GM19035 (cell line): ENCODE data around the gene CDH22.

Experiments
- ATAC-seq: cut with Tn5 transposase; IDR thresholded peaks from one replicate; pipeline ENCODE4 v1.9.1; 2021; ENCODE audit not compliant: unreplicated experiment

The CDH22 gene

GRCh38 chr20:46343348-46343974 lies 35.2 kb upstream of the CDH22 start:
- no peak for ATAC-seq

DNA sequence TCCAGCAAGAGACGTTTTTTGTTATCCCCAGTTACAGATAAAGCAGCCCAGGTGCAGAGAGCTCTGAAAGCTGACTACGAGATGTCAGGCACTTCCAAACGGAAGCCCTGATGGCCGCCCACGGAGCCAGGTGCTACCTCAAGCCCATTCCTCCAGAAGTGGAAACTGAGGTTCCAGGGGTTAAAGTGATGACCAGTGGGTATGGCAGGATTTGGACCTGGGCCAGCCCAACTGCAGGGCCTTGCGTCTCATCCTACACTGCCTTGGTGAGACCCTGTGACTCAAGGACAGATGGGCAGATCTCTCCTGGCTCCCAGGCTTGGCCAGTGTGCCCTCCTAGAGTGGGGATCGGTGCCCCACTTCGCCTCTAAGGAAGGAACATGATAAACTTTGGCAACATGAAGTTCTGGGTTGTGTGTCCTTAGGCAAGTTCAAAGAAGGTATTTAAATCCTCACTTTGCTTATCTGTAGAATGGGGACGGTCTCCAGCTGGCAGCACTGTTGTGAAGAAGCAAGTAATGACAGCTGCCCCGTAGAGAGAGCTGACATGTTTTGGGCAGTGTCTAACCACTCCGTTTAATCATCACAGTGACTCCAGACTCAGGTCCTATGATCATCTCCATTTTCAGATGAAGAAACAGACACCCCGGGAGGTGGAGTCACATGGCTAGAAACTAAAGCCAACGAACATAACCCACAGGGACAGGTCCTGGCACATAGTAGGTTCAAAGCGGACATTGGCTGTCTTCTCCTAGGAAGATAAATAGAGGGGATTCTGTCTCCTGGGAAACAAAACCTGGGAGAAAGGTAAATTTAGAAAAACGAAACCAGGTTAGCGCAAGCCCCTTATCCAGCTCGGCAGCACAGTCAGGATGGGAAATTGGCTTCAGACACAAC lies 34.4 kb upstream of the CDH22 start:
- ATAC-seq, result no peak

GRCh38 chr20:46342010-46342378 lies 33.7 kb upstream of the CDH22 start:
- ATAC-seq, result no peak

GRCh38 chr20:46341074-46342009 lies 33.0 kb upstream of the CDH22 start:
- ATAC-seq, result no peak

DNA sequence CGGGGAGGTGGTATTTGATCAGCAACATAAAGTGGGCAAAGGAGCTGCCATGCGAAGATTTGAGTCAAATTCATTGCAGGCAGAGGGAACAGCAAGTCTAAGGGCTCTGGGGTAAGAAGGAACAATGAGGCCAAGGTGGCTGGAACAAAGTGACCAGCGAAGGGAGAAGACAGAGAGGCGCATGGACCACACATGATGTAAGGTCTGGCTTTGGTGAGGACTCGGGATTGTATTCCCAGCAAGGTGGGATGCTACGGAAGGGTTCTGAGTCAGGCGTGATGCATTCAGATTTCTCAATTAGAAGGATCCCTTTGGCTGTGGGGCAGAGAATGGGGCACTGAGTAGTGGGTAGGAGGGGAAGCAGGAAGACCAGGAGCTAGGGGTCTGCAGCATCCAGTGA lies 30.7 kb upstream of the CDH22 start:
- no peak for ATAC-seq

DNA sequence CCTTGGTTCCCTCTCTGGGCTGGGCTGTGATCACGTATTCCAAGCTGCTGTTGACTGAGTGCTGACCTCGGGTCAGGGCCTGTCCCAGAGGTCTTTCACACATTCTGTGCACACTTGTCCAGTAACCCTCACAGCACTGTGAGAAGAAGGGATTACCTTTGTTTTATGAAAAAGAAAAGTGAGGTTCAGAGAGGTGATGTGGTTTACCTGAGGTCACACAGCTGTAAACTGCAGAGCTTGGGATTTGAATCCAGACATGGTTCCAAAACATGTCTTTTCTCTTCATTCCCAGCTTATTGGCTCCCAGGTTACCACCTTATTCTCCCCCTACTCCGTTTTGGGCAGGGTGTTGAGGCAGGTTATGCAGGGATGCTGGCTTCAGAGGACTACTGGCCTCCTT lies 28.4 kb upstream of the CDH22 start:
- no peak for ATAC-seq

DNA sequence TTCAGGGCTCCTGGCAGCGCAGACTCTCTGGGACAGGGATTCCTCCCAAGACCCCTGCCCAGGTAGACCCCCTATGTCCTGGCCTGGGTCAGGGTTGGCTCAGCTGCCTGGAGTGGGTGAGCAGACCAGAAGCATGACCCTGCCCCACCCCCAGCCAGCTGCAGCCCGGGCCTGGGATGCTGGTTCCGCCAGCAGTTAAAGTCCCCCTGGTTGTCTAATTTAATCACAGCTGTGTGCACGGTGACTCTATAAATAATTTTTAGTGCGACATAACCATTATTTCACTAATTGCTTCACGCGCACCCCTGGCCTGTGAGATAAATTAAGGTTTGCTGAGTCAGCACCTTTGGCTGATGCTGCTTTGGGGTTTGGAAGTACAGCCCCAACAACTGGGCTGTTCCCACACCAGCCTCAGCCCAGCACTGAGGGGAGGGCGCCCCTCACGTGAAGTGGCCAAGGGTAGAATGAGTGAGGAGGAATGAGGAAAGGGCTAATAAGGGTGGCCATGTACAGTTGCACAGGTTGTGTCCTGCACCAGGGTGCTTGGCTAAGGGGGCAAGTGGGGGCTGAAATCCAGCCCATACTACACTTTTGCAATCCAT lies 26.1 kb upstream of the CDH22 start:
- ATAC-seq, result no peak

GRCh38 chr20:46333161-46333991 lies 25.1 kb upstream of the CDH22 start:
- no peak for ATAC-seq

DNA sequence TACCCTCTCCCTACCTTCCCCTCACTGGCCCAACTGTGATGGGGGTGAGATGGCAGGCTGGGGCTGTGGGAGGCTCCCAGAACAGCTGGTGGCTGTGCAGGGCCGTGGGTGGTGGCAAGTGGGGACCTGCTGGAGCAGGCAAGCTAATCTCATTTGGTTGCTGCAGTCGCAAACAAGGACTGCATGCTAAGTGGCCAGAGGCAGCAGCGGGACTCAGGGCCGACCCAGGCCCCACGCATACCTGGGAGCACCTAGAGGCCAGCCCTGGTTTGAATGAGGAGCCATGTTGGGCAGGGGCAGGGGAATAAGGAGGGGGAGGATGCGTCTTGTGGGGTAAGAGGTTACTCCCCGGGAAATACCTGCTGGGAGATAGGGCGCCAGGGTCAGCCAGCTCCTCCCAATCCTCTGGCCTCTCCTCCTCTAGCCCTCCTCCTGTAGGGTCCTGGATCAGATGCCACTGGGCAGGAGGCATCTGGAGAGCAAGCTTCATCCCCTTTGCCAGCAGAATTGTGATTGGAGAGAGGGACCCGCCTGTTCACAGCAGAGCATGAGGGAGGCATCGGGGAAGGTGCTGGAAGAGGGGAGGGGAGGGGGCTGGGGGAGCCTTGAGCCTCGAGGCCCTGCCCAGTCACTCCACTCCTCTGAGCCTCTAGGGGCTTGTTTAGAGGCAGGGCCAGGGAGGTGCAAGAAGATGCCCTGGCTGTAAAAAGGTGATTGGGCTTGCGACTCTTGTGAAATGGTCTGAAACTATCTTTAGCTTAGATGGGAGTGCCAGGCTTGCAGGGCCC lies 24.3 kb upstream of the CDH22 start:
- ATAC-seq, result no peak

GRCh38 chr20:46331611-46332361 lies 23.5 kb upstream of the CDH22 start:
- ATAC-seq, result no peak

- ATAC-seq, result no peak
Measured at GRCh38 chr20:46330831-46331371, 22.6 kb upstream of the CDH22 start.

GRCh38 chr20:46330072-46330763 lies 21.9 kb upstream of the CDH22 start:
- ATAC-seq, result no peak

DNA sequence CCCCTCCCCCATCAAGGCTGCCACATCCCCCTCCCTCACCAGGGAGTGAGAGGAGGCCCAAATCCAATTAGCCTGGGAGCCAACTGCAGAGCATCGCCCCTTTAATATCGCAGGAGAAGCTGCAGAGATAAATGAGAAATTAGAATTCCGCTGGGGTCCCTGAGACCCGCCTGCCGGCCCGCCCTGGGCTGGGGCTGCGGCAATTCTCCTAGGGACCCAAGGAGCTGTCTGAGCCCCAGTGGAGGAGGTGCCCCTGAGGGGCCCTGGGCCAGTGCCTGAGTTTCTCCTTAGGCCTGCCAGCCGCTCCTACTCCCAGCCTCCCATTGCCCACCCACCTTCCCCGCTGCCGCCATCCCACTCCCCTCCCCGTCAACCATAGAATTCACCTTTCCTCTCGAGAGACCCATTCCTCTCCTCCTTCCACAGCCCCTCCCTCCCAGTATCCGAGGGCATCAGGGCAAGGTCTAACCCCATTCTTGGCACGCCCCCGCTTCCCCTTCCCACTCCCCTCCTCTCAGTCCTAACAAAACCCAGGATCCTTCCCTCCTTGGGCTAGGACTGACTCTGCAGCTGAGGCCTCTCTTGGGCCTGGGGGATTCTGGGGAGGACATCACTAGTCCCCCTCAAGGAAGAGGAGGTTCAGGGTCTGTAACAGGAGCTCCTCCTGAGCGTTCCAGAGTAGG lies 20.0 kb upstream of the CDH22 start:
- ATAC-seq, result no peak

DNA sequence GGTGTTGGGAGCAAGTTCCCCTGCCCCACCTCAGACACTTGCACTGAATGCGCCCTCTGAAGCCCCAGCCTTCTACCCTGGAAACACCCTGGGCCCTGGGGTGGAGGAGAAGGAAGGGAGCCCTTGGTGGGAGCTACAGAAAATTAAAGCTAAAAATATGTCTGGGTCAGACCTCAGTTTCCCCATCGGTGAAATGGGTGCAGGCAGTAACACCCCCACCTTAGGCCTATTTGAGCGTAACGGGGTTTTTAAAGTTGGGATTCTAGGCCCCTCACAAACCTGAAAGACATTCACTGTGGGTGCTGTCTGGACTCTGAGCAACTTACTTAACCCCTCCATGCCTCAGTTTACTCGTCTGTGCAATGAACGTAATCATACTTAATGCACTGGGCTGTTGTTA lies 19.3 kb upstream of the CDH22 start:
- ATAC-seq, result no peak

- no peak for ATAC-seq
Measured at GRCh38 chr20:46325789-46326188, 17.5 kb upstream of the CDH22 start.

- no peak for ATAC-seq
Measured at GRCh38 chr20:46324960-46325703, 16.8 kb upstream of the CDH22 start.

GRCh38 chr20:46324379-46324778 lies 16.1 kb upstream of the CDH22 start:
- ATAC-seq, result no peak
